GM21526 (cell line): ENCODE results near the gene ZNF669.

Experiments
- ATAC-seq: cut with Tn5 transposase; IDR thresholded peaks from one replicate; pipeline ENCODE4 v1.9.1; 2021; ENCODE audit warnings: moderate library complexity; ENCODE audit not compliant: unreplicated experiment, low FRiP score

ZNF669 gene

GRCh38 chr1:247077876-247078257, 26.3 kb downstream of the ZNF669 start:
- ATAC-seq: no peak

GRCh38 chr1:247077213-247077612, 26.9 kb downstream of the ZNF669 start:
- ATAC-seq: no peak

DNA sequence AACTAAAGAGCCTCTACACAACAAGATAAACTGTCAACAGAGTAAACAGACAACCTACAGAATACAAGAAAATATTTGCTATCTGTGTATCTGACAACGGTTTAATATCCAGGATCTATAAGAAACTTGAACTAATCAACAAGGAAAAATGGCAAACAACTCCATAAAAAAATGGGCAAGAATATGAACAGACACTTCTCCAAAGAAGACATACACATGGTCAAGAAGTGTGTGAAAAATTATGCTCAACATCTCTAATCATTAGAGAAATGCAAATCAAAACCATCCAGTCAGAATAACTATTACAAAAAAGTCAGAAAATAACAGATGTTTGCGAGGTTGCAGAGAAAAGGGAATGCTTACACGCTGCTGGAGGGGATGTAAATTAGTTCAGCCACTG, 33.5 kb downstream of the ZNF669 start:
- no peak for ATAC-seq

DNA sequence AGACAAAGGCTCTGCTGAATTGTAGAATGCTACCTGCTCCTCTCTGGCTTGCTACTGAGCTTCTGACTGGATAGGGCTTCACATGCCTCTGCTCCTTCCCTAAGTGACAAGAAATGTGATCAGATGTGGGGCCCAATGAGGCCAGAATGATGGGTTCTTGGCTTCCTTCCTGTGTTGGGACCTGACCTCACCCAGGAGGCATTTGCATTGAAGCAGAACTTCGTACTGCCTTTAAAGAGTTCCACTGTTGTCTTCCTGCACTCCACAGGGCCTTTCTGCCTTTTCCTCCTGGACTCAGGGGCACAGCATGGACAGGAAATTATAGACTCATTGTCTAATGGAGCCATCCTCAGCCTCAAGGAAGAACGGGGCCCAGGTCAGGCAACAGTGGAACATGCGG, 39.9 kb downstream of the ZNF669 start:
- ATAC-seq: no peak

DNA sequence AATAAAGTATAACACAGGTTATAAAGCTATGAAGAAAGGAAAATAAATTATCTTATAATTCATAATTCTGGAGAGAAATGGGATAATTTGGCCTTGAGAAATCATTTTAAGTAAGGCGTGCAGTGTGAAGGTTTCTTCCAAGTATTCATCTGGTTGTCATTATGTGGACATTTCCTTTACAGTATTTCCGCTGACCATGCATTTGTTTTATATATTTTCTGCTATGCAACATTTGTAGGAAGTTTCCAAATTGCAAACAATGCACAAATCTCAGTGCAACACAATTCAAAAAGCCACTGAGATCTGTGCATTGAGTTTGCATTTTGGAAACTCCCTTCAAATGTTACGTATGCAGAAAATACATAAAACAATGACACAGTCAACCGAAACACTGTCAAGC, 43.4 kb downstream of the ZNF669 start:
- ATAC-seq: no peak

- no peak for ATAC-seq
These were observed 48.1 kb downstream of the ZNF669 start for GRCh38 chr1:247056071-247056470.

GRCh38 chr1:247054992-247055415, 49.2 kb downstream of the ZNF669 start:
- ATAC-seq: no peak
